ENCODE data around the gene ADGB.

The ADGB gene

DNA sequence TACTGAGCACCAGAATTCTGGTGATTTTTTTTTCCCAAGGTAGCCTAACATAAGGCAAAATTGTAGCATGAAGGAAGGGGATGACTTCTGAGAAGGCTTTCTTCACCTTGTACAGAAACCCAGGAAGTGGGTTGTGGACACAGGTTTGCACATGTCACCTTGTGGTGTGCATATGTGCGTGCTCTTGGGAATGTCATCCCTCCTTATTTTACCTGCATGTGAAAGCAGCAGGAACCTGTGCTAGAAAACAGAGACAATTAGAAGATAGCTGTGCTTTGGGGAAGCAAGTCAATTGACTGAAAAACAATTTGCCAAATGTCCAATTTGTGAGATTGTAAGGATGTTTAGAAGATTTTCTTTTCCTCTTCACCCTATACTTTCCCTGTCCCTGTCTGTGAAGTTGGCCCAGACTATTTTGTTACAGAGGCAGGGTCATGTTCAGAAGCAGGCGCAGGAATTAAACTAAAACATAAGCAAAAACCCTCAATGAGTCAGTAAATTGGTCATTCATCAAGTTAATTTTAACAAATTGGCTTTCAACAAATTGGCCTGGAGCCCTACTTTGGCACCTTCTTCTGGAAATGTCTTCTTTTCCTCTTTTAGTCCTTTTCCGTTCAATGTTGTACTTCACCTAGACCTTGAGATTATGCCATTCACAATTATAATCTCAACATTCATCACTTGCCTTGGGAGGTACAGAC lies 261.2 kb downstream of the ADGB start:
- Histone ChIP-seq H3K27me3 (ENCODE audit: low read length) (no peaks in the 10 kb centered on the region), H3K9me2 (replicated peaks; ENCODE audit: insufficient read depth, low read length) (no peaks in the 10 kb centered on the region), H3K4me2 (ENCODE audit: low read depth, low read length, poor library complexity, severe bottlenecking) (no peak overlapping the region), H3K4me3 (ENCODE audit: insufficient read depth, low read length, poor library complexity, severe bottlenecking) (no peak overlapping the region), H2AFZ (ENCODE audit: low read depth, low read length, severe bottlenecking) (no peak overlapping the region), H3K79me2 (ENCODE audit: insufficient read depth, low read length) (no peaks in the 10 kb centered on the region), H3K27ac (ENCODE audit: low read depth, low read length) (no peak overlapping the region), H3K36me3 (ENCODE audit: low read length) (no peaks in the 10 kb centered on the region), H4K20me1 (ENCODE audit: low read depth, low read length) (no peaks in the 10 kb centered on the region), H3K9ac (ENCODE audit: low read length) (no peak overlapping the region), H3F3A (ENCODE audit: insufficient read depth) (no peaks in the 10 kb centered on the region), H3K9me3 (ENCODE audit: insufficient read depth, low read length) (no peaks in the 10 kb centered on the region)
- TF ChIP-seq, protein P1, sequence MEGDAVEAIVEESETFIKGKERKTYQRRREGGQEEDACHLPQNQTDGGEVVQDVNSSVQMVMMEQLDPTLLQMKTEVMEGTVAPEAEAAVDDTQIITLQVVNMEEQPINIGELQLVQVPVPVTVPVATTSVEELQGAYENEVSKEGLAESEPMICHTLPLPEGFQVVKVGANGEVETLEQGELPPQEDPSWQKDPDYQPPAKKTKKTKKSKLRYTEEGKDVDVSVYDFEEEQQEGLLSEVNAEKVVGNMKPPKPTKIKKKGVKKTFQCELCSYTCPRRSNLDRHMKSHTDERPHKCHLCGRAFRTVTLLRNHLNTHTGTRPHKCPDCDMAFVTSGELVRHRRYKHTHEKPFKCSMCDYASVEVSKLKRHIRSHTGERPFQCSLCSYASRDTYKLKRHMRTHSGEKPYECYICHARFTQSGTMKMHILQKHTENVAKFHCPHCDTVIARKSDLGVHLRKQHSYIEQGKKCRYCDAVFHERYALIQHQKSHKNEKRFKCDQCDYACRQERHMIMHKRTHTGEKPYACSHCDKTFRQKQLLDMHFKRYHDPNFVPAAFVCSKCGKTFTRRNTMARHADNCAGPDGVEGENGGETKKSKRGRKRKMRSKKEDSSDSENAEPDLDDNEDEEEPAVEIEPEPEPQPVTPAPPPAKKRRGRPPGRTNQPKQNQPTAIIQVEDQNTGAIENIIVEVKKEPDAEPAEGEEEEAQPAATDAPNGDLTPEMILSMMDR (IDR thresholded peaks at IDR 0.05; ENCODE audit: insufficient read depth, low read length, poor library complexity, severe bottlenecking), result no peak
- no peak for TF ChIP-seq EZH2phosphoT487 (conservative IDR thresholded peaks at IDR 0.05; ENCODE audit: low read length)

DNA sequence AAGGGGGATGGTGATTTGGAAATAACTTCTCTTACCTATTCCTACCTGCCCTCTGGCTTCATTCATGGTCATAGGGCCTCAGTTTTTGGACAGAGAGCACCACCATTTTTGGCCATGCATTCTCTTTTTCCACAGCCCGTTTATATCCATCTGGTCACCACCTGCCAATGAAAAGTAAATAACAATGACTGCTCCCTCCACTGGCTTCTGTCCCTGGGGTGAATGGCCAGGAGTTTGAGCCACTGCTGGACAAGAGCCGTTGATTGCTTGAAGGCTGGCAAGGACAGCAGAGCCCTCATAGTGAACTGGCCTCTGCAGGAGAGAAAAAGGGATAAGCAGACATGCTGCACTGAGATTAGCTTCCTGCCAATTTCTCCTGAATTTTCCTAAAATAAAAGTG lies 261.8 kb downstream of the ADGB start:
- H3K4me2 ChIP-seq (ENCODE audit: low read depth, low read length, poor library complexity, severe bottlenecking), result no peak overlapping the region
- TF ChIP-seq, protein P1 (IDR thresholded peaks at IDR 0.05; ENCODE audit: insufficient read depth, low read length, poor library complexity, severe bottlenecking), result no peak
- no peak for TF ChIP-seq EZH2phosphoT487 (conservative IDR thresholded peaks at IDR 0.05; ENCODE audit: low read length)
- H3K27me3 ChIP-seq (ENCODE audit: low read length), result no peaks in the 10 kb centered on the region
- H3K9ac ChIP-seq (ENCODE audit: low read length), result no peak overlapping the region
- no peak overlapping the region for H3K27ac ChIP-seq (ENCODE audit: low read depth, low read length)
- no peaks in the 10 kb centered on the region for H3K79me2 ChIP-seq (ENCODE audit: insufficient read depth, low read length)
- no peaks in the 10 kb centered on the region for H3K36me3 ChIP-seq (ENCODE audit: low read length)
- no peak overlapping the region for H2AFZ ChIP-seq (ENCODE audit: low read depth, low read length, severe bottlenecking)
- H3K4me3 ChIP-seq (ENCODE audit: insufficient read depth, low read length, poor library complexity, severe bottlenecking), result no peak overlapping the region
- H3K9me3 ChIP-seq (ENCODE audit: insufficient read depth, low read length), result no peaks in the 10 kb centered on the region
- no peaks in the 10 kb centered on the region for H3F3A ChIP-seq (ENCODE audit: insufficient read depth)
- no peaks in the 10 kb centered on the region for H3K9me2 ChIP-seq (replicated peaks; ENCODE audit: insufficient read depth, low read length)
- no peaks in the 10 kb centered on the region for H4K20me1 ChIP-seq (ENCODE audit: low read depth, low read length)

DNA sequence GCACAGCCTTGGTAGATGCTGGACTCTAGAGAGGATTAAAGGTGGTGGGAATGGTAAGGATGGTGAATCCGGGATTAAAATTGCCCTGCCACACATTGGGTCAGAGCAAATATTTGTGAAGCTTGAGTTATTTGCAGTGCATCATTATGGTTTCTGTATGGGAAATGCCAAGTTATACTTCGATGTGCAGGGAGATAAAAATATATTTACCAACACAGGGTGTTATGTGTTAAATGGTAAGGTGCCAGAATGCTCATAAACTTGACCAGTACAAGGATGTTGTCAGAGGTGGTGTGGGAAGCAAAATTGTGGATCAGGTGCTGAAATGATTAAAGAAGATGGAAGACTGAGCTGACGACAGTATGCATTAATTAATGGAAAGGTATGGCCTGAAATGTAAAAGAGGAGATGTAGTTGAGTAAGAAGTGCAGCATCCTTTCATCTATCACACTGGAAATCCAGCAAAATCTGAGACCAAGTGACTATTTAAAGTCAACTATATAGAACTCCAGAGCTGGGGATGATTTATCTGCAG lies 262.3 kb downstream of the ADGB start:
- H3K27ac ChIP-seq (ENCODE audit: low read depth, low read length), result no peak overlapping the region
- no peak for TF ChIP-seq EZH2phosphoT487 (conservative IDR thresholded peaks at IDR 0.05; ENCODE audit: low read length)
- TF ChIP-seq, protein P1 (IDR thresholded peaks at IDR 0.05; ENCODE audit: insufficient read depth, low read length, poor library complexity, severe bottlenecking), result no peak
- H3K9ac ChIP-seq (ENCODE audit: low read length), result no peak overlapping the region
- H3F3A ChIP-seq (ENCODE audit: insufficient read depth), result no peaks in the 10 kb centered on the region
- H4K20me1 ChIP-seq (ENCODE audit: low read depth, low read length), result no peaks in the 10 kb centered on the region
- H3K27me3 ChIP-seq (ENCODE audit: low read length), result no peaks in the 10 kb centered on the region
- H3K9me2 ChIP-seq (replicated peaks; ENCODE audit: insufficient read depth, low read length), result no peaks in the 10 kb centered on the region
- H3K36me3 ChIP-seq (ENCODE audit: low read length), result no peaks in the 10 kb centered on the region
- H3K9me3 ChIP-seq (ENCODE audit: insufficient read depth, low read length), result no peaks in the 10 kb centered on the region
- H2AFZ ChIP-seq (ENCODE audit: low read depth, low read length, severe bottlenecking), result no peak overlapping the region
- no peak overlapping the region for H3K4me2 ChIP-seq (ENCODE audit: low read depth, low read length, poor library complexity, severe bottlenecking)
- no peaks in the 10 kb centered on the region for H3K79me2 ChIP-seq (ENCODE audit: insufficient read depth, low read length)
- no peak overlapping the region for H3K4me3 ChIP-seq (ENCODE audit: insufficient read depth, low read length, poor library complexity, severe bottlenecking)
